Activated CD8-positive, alpha-beta T cell treated with anti-CD3 and anti-CD28 coated beads, Interleukin-2, amount 10 ng/mL, durations not matched to agents 7 days and 5 days (primary cell): ENCODE data around the gene ZNF518A. TPM values are rescaled to one million over a fixed set of nuclear protein-coding genes. Genes with fewer than 3 reads are reported as not detected.

Experiments
- ATAC-seq: fragments of 150-1000 bp; cut with Tn5 transposase; one replicate; pipeline ENCODE4 v1.10.0; 2021; ENCODE audit warnings: moderate library complexity
- CTCF ChIA-PET: fragments of 350-600 bp; sonication (Branson Sonifier 250); formaldehyde crosslinking; loops from one replicate; lab custom pipeline; 2021; ENCODE audit warnings: antibody characterized with exemption; lab: Charles Lee
- POLR2A ChIA-PET: fragments of 350-600 bp; sonication (Branson Sonifier 250); formaldehyde crosslinking; loops from one replicate; lab custom pipeline; 2021; ENCODE audit warnings: antibody characterized with exemption; lab: Charles Lee
- DNase-seq: peaks from one replicate; pipeline ENCODE4 v3.0.0-alpha.2; 2020
- H3K27ac Mint-ChIP-seq: one replicate; pipeline ENCODE4 v1.8.0; 2021; ENCODE audit warnings: mild to moderate bottlenecking, mixed read lengths
- H3K27me3 Mint-ChIP-seq: one replicate; pipeline ENCODE4 v1.8.0; 2021; ENCODE audit warnings: low read depth, mixed read lengths
- H3K36me3 Mint-ChIP-seq: one replicate; pipeline ENCODE4 v1.8.0; 2021; ENCODE audit warnings: low read depth, mixed read lengths
- H3K4me1 Mint-ChIP-seq: one replicate; pipeline ENCODE4 v1.8.0; 2021; ENCODE audit warnings: low read depth, mixed read lengths
- H3K4me3 Mint-ChIP-seq: one replicate; pipeline ENCODE4 v1.8.0; 2021; ENCODE audit warnings: mild to moderate bottlenecking, mixed read lengths
- H3K9me3 Mint-ChIP-seq: one replicate; pipeline ENCODE4 v1.8.0; 2022; ENCODE audit warnings: mixed read lengths; ENCODE audit not compliant: insufficient read depth
- total RNA-seq, 2 experiments: library from RNA; stranded (reverse); gene quantifications; one replicate each; pipeline ENCODE4 v1.2.3, GENCODE V29; 2021

The ZNF518A gene, protein sequence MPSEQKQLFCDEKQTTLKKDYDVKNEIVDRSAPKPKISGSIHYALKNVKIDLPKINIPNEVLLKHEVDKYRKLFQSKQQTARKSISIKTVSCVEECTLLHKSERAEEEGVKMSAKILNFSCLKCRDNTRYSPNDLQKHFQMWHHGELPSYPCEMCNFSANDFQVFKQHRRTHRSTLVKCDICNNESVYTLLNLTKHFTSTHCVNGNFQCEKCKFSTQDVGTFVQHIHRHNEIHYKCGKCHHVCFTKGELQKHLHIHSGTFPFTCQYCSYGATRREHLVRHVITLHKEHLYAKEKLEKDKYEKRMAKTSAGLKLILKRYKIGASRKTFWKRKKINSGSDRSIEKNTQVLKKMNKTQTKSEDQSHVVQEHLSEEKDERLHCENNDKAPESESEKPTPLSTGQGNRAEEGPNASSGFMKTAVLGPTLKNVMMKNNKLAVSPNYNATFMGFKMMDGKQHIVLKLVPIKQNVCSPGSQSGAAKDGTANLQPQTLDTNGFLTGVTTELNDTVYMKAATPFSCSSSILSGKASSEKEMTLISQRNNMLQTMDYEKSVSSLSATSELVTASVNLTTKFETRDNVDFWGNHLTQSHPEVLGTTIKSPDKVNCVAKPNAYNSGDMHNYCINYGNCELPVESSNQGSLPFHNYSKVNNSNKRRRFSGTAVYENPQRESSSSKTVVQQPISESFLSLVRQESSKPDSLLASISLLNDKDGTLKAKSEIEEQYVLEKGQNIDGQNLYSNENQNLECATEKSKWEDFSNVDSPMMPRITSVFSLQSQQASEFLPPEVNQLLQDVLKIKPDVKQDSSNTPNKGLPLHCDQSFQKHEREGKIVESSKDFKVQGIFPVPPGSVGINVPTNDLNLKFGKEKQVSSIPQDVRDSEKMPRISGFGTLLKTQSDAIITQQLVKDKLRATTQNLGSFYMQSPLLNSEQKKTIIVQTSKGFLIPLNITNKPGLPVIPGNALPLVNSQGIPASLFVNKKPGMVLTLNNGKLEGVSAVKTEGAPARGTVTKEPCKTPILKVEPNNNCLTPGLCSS (N-terminal part only)
- total RNA-seq = 10 to 100 TPM; 15.3 to 16.5 TPM

DNA sequence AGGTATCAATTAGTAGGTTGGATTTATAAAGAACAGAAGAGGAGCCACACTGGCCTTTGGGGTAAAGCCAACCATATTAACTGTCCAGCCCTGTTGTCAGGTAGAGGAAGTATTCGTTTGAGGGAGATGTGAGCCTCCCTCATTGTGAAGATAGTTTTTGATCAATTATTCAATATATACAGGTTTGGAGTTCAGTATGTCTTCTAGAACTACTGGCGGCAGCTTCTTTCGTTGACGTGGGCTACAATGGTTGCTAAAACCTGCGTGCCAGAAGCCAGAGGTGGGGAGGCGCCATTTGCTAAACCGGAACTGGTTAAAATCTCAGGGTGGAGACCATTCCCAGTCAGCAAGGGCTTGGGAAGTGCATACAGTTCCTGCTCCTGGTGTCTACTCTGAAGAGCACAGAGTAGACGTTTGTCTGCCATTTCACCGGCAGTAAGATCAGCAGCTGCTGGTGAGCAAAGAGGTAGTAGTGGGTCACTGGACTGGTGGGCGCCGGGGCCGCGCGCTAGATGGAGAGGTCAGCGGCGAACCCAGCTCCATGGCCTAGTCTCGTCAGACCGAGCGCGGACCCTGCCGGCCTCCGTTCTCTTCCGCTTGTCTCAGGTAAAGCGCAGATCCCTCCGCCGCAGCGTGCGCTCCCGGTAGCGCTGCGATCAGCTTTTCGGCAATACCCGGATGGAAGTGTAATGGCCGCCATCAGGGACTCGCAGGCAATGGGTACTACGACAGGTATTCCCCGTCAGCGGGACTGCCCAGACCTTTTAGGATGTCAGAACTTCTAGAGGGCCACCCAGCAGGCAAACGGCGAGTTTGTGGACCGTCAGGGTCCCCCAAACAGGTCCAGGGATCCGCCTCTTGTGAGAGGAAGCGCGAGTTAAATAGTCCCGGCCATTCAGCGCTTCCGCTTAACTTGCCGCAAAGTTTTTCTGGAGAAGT is at the start of gene ZNF518A:
Gene ZNF518A (plus strand): TSS at position 911 of the 939 bp plus-strand sequence. CDS start 26,026 bp downstream, outside the sequence.
- POLR2A ChIA-PET = interaction anchor here (0.6 to 2.4 kb wide), 26 partner anchors 9 to 334 kb away, joined by 3 to 164 read pairs (median 4); no protein-coding TSS in a partner anchor
- Mint-ChIP-seq H3K4me1 (peaks cover 24% of the 10 kb centered on the region), H3K27ac (peak within 1 kb of the TSS; percentile 100), H3K27me3 (peaks cover 20% of the 10 kb centered on the region), H3K36me3 (peaks cover 34% of the 10 kb centered on the region), H3K4me3 (peak within 1 kb of the TSS; percentile 90), H3K9me3 (peaks cover 6% of the 10 kb centered on the region)
- DNase-seq = peak; percentile 92
- CTCF ChIA-PET = interaction anchor here (0.8 to 2.2 kb wide), 10 partner anchors 9 to 436 kb away, joined by 3 to 19 read pairs (median 4); partner anchors contain the start of gene TCTN3
- peak; percentile 86 for ATAC-seq

- CTCF ChIA-PET = interaction anchor here (1.3 kb wide), 1 partner anchor 66 kb away, joined by 6 read pairs; no protein-coding TSS in a partner anchor
- POLR2A ChIA-PET = no interaction called here
- DNase-seq = no peak
- no peaks in the 10 kb centered on the region for H3K9me3 Mint-ChIP-seq
- H3K36me3 Mint-ChIP-seq = peaks cover 7% of the 10 kb centered on the region
- H3K4me3 Mint-ChIP-seq = no peak overlapping the region
- H3K4me1 Mint-ChIP-seq = peaks cover 5% of the 10 kb centered on the region
- no peak overlapping the region for H3K27ac Mint-ChIP-seq
- no peaks in the 10 kb centered on the region for H3K27me3 Mint-ChIP-seq
- ATAC-seq = no peak
Observed at GRCh38 chr10:96082153-96082552, 47.9 kb upstream of the ZNF518A start.

DNA sequence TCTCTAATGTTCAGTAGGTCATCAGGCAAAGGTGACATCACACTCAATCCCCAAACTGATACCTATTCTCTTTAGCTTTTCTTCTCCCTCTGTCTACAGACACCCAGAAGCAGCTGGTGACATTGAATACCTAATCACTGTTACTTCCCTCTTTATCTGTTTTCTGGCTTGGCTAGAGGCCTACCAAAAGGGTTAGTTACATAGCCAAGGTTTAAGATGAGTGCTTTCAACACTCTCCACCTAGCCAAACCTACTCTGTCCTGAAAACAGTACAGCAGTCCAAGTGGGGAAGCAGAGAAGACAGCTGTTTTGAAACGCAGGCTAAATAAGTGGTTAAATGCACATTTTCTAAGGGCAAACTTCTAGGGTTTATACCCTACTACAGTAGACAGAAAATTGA is 47.3 kb upstream of the ZNF518A start:
- Mint-ChIP-seq H3K27ac (no peak overlapping the region), H3K4me3 (no peak overlapping the region), H3K36me3 (peaks cover 12% of the 10 kb centered on the region), H3K27me3 (no peaks in the 10 kb centered on the region), H3K4me1 (peaks cover 5% of the 10 kb centered on the region), H3K9me3 (no peaks in the 10 kb centered on the region)
- ATAC-seq (no peak), DNase-seq (no peak)
- ChIA-PET POLR2A (interaction anchor here (1.3 kb wide), 1 partner anchor 47 kb away, joined by 4 read pairs; the partner anchor contains the start of gene ZNF518A), CTCF (interaction anchor here (1.3 kb wide), 1 partner anchor 66 kb away, joined by 6 read pairs; no protein-coding TSS in a partner anchor)

DNA sequence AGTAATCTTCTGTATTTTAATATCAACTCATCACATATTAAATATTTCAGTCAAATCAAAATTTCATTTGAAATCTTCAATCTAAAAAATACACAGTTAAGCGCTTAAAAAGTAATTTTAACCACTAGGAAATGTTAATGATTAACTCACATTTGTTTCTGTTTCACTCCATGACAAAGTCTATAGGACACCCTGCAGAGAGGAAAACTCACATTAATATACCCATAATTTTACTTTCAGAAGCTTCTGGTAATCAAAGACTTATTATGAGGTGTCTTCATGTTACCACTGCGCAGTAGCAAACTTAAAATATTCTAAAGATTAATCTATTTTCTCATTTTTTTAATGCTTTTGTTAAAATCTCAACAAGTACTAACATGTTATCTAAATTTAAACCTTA is 41.0 kb upstream of the ZNF518A start:
- Mint-ChIP-seq H3K27ac (peak overlapping the region; percentile 100), H3K4me1 (peaks cover 17% of the 10 kb centered on the region), H3K27me3 (peaks cover 15% of the 10 kb centered on the region), H3K4me3 (peak overlapping the region; percentile 96), H3K36me3 (peaks cover 17% of the 10 kb centered on the region), H3K9me3 (no peaks in the 10 kb centered on the region)
- DNase-seq = no peak
- no peak for ATAC-seq
- CTCF ChIA-PET = interaction anchor here (0.6 to 2.1 kb wide), 8 partner anchors 15 to 395 kb away, joined by 3 to 19 read pairs (median 4); partner anchors contain the start of genes CCNJ, TCTN3 and ZNF518A
- POLR2A ChIA-PET = interaction anchor here (0.6 to 3.5 kb wide), 16 partner anchors 9 to 623 kb away, joined by 3 to 164 read pairs (median 4); partner anchors contain the start of genes CCNJ and ZNF518A

- DNase-seq = peak; percentile 94
- peak overlapping the region; percentile 96 for H3K4me3 Mint-ChIP-seq
- H3K27ac Mint-ChIP-seq = peak overlapping the region; percentile 100
- ATAC-seq = peak; percentile 93
- no peaks in the 10 kb centered on the region for H3K9me3 Mint-ChIP-seq
- H3K4me1 Mint-ChIP-seq = peaks cover 17% of the 10 kb centered on the region
- H3K27me3 Mint-ChIP-seq = peaks cover 17% of the 10 kb centered on the region
- peaks cover 17% of the 10 kb centered on the region for H3K36me3 Mint-ChIP-seq
- POLR2A ChIA-PET = interaction anchor here (0.6 to 3.5 kb wide), 17 partner anchors 8 to 622 kb away, joined by 3 to 164 read pairs (median 4); partner anchors contain the start of genes CCNJ and ZNF518A
- CTCF ChIA-PET = interaction anchor here (0.6 to 2.1 kb wide), 8 partner anchors 15 to 396 kb away, joined by 3 to 19 read pairs (median 4); partner anchors contain the start of genes CCNJ, TCTN3 and ZNF518A
Observed at GRCh38 chr10:96089670-96090462, 40.2 kb upstream of the ZNF518A start.

DNA sequence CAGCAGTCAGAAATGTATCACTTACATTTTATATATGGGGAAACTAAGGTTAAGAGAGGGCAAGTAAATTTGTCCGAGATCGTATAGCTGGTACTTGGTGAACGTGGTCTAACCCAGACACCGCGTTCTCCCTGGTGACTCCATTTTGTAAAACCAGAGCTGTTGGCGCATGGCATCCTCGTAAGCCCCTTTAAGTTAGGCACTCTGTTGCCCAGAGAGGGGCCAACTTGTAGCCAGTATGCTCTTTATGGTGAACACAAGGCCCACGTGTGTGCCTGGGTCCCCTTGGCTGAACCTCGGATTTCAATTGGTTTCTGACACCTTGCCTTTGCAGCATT is 39.7 kb upstream of the ZNF518A start:
- ATAC-seq = no peak

DNA sequence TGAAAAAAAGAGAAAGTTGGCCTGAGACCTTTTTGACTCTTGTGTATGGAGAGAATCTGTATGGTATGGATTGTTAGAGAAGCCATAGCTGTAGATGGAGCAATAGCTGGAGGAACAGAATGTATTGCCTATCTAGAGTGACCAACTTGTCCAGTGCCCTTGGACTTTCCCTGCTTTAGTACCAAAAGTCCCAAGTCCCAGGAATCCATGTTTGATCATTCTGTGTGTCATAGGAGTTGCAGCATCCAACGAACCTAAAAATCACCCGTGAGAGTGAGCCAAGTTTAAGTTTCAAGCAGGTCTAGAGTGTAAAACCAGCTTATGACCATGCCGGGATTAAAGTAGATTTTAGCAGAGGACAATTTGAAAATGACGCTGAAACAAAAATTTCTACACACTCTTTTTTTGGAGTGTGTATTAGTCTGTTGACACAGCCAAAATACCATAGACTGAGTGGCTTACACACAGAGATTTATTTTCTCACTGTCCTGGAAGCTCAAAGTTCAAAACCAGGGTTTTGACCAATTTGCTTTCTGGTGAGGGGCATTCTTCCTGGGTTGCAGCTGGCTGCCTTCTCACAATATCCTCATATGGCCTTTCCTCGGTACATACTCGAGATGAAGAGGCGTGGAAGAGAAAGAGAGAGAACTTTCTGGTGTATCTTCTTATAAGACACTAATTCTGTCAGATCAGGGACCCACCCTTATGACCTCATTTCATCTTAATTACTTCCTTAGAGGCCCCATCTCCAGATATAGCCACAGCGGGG is 36.9 kb upstream of the ZNF518A start:
- no peak for DNase-seq
- Mint-ChIP-seq H3K36me3 (peaks cover 12% of the 10 kb centered on the region), H3K4me3 (no peak overlapping the region), H3K4me1 (peaks cover 16% of the 10 kb centered on the region), H3K27me3 (peaks cover 39% of the 10 kb centered on the region), H3K9me3 (no peaks in the 10 kb centered on the region), H3K27ac (no peak overlapping the region)
- no peak for ATAC-seq
- ChIA-PET CTCF (interaction anchor here (2.1 kb wide), 1 partner anchor 36 kb away, joined by 6 read pairs; no protein-coding TSS in a partner anchor), POLR2A (interaction anchor here (2.5 kb wide), 1 partner anchor 37 kb away, joined by 9 read pairs; the partner anchor contains the start of gene ZNF518A)

More for the DNA sequence above, 39.7 kb upstream of the ZNF518A start:
- H3K4me3 Mint-ChIP-seq = peak overlapping the region; percentile 96
- H3K27me3 Mint-ChIP-seq = peaks cover 21% of the 10 kb centered on the region
- no peak for DNase-seq
- H3K9me3 Mint-ChIP-seq = no peaks in the 10 kb centered on the region
- ChIA-PET POLR2A (interaction anchor here (0.8 to 3.5 kb wide), 7 partner anchors 16 to 184 kb away, joined by 3 to 164 read pairs (median 8); partner anchors contain the start of genes CCNJ and ZNF518A), CTCF (interaction anchor here (2.1 kb wide), 1 partner anchor 40 kb away, joined by 19 read pairs; the partner anchor contains the start of gene ZNF518A)
- peaks cover 17% of the 10 kb centered on the region for H3K36me3 Mint-ChIP-seq
- H3K4me1 Mint-ChIP-seq = peaks cover 17% of the 10 kb centered on the region
- peak overlapping the region; percentile 100 for H3K27ac Mint-ChIP-seq

DNA sequence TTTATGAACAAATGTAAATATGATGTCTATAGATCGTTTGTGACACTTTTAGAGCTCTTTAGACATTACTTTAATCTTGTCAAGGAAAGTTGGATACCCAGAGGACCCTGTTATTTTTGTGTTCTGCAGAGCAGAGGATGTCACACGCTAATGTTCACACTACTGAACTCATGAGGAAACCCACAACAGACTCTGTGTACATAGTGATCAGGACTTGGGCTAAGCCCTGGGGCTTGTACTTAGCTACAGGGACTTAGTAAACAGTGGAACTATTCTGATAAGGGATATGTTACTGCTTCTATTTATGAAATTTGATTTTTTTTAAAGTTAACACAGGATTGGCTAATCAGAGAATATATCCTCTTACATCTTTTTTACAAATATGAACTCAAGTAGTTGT is 36.1 kb upstream of the ZNF518A start:
- DNase-seq = no peak
- CTCF ChIA-PET = interaction anchor here (2.1 kb wide), 1 partner anchor 35 kb away, joined by 6 read pairs; no protein-coding TSS in a partner anchor
- H3K4me3 Mint-ChIP-seq = no peak overlapping the region
- no peak for ATAC-seq
- peaks cover 10% of the 10 kb centered on the region for H3K36me3 Mint-ChIP-seq
- POLR2A ChIA-PET = interaction anchor here (2.5 kb wide), 1 partner anchor 36 kb away, joined by 9 read pairs; the partner anchor contains the start of gene ZNF518A
- H3K27me3 Mint-ChIP-seq = peaks cover 40% of the 10 kb centered on the region
- no peak overlapping the region for H3K27ac Mint-ChIP-seq
- H3K9me3 Mint-ChIP-seq = no peaks in the 10 kb centered on the region
- peaks cover 12% of the 10 kb centered on the region for H3K4me1 Mint-ChIP-seq

GRCh38 chr10:96096958-96097357 is 33.1 kb upstream of the ZNF518A start:
- no peaks in the 10 kb centered on the region for H3K36me3 Mint-ChIP-seq
- no peaks in the 10 kb centered on the region for H3K9me3 Mint-ChIP-seq
- no peak for DNase-seq
- H3K27me3 Mint-ChIP-seq = peaks cover 55% of the 10 kb centered on the region
- ChIA-PET POLR2A (no interaction called here), CTCF (no interaction called here)
- H3K4me3 Mint-ChIP-seq = no peak overlapping the region
- H3K27ac Mint-ChIP-seq = no peak overlapping the region
- no peaks in the 10 kb centered on the region for H3K4me1 Mint-ChIP-seq
- ATAC-seq = no peak
